ENCODE results near the gene RAB11A.

The RAB11A gene

DNA sequence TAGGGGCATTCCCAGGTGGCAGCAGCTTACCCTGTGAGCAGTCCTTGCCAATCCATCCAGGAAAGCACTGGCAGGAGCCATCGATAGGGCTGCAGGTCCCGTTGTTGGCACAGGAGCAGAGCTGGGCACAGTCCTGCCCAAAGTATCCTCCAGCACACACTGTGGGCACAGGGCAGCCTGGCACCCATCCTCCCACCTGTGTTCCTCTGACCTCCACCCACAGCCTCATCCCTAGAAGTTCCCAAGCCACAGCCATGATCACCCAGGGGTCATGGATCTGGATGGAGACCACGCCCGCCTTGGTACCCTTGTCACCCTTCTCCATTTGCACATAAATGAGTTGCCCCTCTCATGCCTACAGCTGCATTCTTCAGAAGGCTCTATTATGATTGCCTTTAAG lies 48.6 kb downstream of the RAB11A start:
- no peak for DNase-seq

DNA sequence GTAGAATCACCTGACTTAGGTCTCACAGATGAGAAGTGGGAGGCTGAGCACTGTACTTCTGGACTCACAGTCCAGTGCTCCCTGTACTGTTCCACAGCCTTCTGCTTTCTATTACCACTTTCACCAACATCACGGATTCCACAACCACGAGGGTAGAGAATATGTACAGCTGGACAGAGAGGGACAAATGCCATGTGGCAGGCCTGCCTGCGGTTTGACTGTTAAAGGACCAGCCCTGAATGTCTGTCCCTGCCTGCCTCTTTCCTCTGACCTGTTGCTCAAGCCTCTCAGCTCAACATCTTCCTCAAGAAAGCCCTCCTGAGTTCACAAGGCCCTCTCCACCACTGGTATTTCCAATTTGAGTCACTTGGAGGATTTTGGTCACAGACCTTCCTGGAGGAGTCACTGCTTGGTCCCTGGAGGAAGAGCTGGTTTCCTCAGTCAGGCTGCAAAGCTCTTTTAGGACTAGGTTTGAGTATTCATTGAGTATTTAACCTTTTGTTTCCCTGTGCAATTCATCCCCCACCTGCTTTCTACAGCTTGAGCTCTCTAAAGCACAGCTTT lies 49.1 kb downstream of the RAB11A start:
- no peak for DNase-seq

- no peak for DNase-seq
These were observed 49.7 kb downstream of the RAB11A start for GRCh38 chr15:65918945-65919344.

- DNase-seq: no peak
These were observed 50.1 kb downstream of the RAB11A start for GRCh38 chr15:65919353-65919752.

- no peak for DNase-seq
These were observed 50.8 kb downstream of the RAB11A start for GRCh38 chr15:65920121-65920520.

DNA sequence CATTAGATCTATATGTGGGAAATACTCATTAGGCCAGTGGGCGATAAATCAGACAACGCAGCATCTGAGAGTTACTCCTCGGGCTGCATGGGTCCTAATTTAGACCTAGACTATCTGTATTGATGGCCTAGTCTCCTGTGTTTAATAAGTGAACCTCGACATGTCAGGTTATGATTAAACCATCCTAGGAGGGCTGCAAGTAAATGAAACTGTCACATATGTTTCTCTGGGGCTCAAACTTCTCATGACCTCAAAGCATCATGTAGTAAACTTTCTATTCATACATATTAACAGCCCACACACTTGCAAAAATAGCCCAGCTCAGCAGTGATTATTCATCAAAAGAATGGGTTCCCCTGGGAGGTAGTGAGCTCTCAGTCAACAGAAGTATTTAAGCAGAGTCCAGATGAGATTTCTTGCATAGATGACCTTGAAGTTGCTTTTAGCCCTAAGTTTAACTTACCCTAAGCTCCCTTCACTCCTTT lies 51.6 kb downstream of the RAB11A start:
- DNase-seq: no peak

GRCh38 chr15:65921780-65922179 lies 52.5 kb downstream of the RAB11A start:
- no peak for DNase-seq

GRCh38 chr15:65922621-65923020 lies 53.3 kb downstream of the RAB11A start:
- DNase-seq: no peak

- no peak for DNase-seq
These were observed 54.0 kb downstream of the RAB11A start for GRCh38 chr15:65923264-65923663.

- DNase-seq: no peak
These were observed 54.7 kb downstream of the RAB11A start for GRCh38 chr15:65924004-65924403.

GRCh38 chr15:65925338-65925737 lies 56.0 kb downstream of the RAB11A start:
- DNase-seq: no peak

DNA sequence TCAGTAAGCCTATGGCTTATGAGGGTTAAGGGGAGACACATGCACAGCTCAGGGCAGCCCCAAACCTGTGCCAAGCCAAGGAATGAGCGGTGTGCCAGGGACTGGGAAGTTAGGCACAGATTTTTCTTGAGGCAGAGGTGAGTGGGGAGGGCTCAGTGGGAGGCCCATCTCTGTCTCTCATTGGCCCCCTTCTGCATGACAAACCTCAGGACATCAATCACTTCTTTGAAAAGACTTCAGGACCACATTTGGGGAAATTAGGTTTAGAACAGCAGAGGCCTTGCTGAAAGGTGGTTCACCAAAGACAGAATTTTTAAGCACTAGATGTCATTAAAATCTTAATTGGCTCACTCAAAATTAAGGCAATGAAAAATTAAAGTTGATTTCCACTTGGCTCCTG lies 57.2 kb downstream of the RAB11A start:
- no peak for DNase-seq

GRCh38 chr15:65926899-65927298 lies 57.6 kb downstream of the RAB11A start:
- DNase-seq: no peak

- DNase-seq: no peak
These were observed 58.3 kb downstream of the RAB11A start for GRCh38 chr15:65927545-65927944.

DNA sequence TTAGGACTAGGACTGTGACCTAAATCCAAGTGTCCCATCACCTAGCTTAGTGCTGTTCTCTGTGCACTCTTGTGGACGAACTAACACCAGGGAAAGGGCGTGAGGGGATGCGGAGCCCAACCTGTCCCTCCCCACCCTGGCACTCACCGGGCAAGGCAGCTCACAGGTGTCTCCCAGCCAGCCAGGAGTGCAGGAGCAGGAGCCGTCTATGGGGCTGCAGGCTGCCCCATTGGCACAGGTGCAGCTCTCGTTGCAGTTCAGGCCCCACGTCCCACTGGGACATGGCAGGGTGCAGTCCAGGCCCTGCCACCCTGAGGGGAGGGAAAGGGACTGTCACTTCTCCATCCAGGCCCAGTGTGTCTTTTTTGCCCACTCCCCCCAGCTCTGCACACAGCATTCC lies 60.3 kb downstream of the RAB11A start:
- DNase-seq: no peak

DNA sequence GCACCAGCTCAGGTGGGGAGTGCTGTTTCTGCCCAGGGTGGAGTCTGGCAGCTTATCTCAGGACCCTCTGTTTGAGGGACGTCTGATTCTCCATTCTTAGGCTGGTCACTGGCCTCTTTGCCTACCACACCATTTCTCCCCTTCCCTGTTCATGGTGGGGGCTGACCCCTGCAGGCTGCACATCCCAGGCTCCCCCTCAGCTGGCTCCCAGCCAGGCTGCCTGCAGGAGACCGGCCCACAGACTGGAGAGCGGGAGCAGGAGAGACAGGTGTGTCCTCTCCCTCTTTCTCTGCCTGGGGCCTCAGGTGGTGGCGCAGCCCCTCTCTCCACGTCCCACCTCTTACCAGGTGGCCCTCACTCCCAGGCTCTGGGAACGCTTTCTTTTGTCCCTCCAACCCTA lies 60.8 kb downstream of the RAB11A start:
- DNase-seq: no peak

DNA sequence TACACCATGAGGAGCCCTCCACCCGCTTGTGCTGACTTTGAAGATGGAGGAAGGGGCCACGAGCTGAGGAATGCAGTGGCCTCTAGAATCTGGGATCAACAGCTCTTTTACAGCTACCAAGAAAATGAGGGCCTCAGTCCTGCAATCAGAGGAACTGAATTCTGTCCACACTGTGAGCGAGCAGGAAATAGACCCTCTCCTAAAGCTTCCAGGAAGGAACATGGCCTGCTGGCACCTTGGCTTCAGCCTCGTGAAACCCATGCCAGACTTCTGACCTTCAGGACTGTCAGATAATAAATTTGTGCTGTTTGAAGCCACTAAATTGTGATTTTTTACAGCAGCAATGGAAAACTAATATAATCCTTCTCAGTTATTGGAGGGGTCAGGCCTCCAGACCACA lies 61.9 kb downstream of the RAB11A start:
- no peak for DNase-seq

DNA sequence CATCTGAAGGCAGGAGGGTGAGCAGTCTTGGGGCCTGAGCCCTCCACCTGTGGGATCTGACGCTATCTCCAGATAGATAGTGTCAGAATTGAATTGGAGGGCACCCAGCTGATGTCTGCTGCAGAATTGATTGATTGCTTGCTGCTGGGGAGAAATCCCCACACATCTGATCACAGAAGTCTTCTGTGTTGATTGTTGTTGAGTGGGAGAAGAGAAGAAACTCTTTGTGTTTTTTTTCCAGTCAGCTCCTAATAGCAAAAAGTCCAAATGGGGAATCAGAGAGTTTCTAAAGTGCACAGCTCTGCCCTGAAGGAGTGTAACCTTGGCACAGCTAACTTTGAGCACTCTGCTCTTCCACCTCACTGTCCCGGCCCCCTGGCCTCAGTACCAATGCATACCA lies 66.1 kb downstream of the RAB11A start:
- no peak for DNase-seq

- DNase-seq: no peak
These were observed 67.0 kb downstream of the RAB11A start for GRCh38 chr15:65936282-65936681.

DNA sequence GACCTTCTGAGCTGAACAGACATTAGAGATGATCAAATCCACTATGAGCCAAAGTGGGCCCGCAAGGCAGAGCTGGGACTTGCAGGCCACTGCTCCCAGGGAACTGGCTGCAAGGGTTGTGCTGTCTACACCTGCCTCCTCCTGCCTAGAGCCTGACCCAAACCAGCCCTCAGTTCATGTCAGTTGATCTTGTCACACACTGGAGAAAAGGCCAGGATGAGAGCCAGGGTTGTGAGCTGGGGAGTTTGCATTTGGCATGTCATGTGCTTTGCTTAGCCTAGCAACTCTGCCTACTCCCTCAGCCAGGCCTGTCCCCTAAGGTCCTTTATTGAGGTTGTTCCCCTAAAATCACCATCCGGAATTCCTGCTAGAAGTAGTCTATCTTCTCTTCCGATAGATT lies 67.8 kb downstream of the RAB11A start:
- no peak for DNase-seq

- DNase-seq: no peak
These were observed 68.2 kb downstream of the RAB11A start for GRCh38 chr15:65937476-65937875.

GRCh38 chr15:65938604-65939003 lies 69.3 kb downstream of the RAB11A start:
- DNase-seq: no peak

DNA sequence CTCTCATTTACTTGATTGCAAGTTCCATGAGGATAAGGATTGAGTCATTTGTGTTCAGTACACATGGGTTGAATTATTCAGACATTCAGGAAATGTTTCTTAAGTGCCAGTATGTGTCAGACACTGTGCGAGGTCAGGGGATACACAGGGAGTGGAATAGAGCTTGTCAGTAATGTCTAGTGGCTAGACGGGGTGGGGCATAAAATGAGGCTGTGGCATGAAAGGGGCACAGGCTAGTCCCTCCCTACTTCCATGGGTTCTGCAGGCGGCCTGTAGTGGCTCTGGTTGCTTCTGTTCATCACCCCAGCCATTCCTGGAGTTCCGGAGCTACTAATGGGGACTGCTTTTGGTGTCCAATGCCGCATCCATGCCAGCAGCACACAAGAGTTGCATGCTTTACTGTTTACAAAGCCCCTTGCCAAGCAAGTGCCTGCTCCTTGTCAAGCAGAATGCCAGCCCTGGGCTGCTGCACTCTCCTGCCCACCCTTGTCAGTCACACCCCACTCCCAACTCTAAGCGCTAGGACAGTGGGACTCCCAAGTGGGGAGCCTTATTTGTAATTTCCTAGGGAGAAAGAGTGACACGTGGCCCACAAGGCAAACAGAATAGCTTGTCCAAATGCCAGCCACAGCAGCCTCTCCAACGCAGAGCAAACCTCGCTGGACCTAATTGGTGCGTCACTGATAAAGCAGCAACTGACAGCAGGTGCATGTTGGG lies 70.8 kb downstream of the RAB11A start:
- DNase-seq: no peak

DNA sequence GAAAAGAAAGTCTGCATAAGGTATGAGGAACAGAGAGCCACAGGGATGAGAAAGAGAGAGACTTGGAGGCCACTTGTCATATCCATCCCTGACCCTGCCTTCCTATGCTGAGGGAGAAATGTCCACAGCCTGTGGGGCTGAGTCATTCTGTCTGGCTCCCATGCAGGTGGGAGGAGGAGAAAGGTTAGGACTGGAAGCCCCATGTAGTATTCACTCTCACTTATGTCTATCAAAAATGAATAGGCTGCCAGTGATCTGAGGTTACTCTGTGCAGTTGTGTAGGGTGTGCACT lies 71.3 kb downstream of the RAB11A start:
- DNase-seq: no peak

Data from GF-D8 (cell line).